ENCODE measurements around the gene IQCC.

GRCh38 chr1:32184650-32185049, 20.8 kb upstream of the IQCC start:
- no peak for TF ChIP-seq ZNF280D (tag by site-specific recombination; IDR thresholded peaks at IDR 0.05)
- TF ChIP-seq ZNF785 (tag by site-specific recombination; IDR thresholded peaks at IDR 0.05) = no peak
- TF ChIP-seq CTCF (tag by site-specific recombination; IDR thresholded peaks at IDR 0.05) = no peak
- no peak for TF ChIP-seq YY1 (tag by site-specific recombination; IDR thresholded peaks at IDR 0.05)
- no peak for TF ChIP-seq ZNF394 (tag by site-specific recombination; IDR thresholded peaks at IDR 0.05; ENCODE audit: borderline replicate concordance)
- TF ChIP-seq PBX3 (CRISPR knock-in tag; IDR thresholded peaks at IDR 0.05) = no peak
- no peak for TF ChIP-seq ZNF521 (tag by site-specific recombination; IDR thresholded peaks at IDR 0.05)
